Subcutaneous adipose tissue (tissue), 4 donors: ENCODE measurements around the gene VSTM2L. TPM values are rescaled to one million over a fixed set of nuclear protein-coding genes. Genes with fewer than 3 reads are reported as not detected.

Experiments
- CTCF ChIP-seq: fragments of 450-650 bp; IDR thresholded peaks from one replicate; pipeline ENCODE4 v1.5.1; 2016; ENCODE audit warnings: low read depth, mild to moderate bottlenecking, control low read depth, antibody characterized with exemption, moderate library complexity
- total RNA-seq, 4 donors: library from RNA; depleted of rRNA; stranded (reverse); fragments of >200 nt; gene quantifications; one replicate each; pipeline ENCODE4 v1.1.0, GENCODE V29; 2016

VSTM2L gene
- total RNA-seq, 4 donors from 2014 or later: 1.1 to 1.9 TPM; not detected in 2

GRCh38 chr20:37880726-37881591 is 22.0 kb upstream of the VSTM2L start:
- no peak for TF ChIP-seq CTCF

- TF ChIP-seq CTCF: no peak
Measured at GRCh38 chr20:37881601-37882343, 21.2 kb upstream of the VSTM2L start.

GRCh38 chr20:37882961-37883712 is 19.8 kb upstream of the VSTM2L start:
- TF ChIP-seq CTCF: no peak

GRCh38 chr20:37885042-37885441 is 17.9 kb upstream of the VSTM2L start:
- TF ChIP-seq CTCF: no peak

DNA sequence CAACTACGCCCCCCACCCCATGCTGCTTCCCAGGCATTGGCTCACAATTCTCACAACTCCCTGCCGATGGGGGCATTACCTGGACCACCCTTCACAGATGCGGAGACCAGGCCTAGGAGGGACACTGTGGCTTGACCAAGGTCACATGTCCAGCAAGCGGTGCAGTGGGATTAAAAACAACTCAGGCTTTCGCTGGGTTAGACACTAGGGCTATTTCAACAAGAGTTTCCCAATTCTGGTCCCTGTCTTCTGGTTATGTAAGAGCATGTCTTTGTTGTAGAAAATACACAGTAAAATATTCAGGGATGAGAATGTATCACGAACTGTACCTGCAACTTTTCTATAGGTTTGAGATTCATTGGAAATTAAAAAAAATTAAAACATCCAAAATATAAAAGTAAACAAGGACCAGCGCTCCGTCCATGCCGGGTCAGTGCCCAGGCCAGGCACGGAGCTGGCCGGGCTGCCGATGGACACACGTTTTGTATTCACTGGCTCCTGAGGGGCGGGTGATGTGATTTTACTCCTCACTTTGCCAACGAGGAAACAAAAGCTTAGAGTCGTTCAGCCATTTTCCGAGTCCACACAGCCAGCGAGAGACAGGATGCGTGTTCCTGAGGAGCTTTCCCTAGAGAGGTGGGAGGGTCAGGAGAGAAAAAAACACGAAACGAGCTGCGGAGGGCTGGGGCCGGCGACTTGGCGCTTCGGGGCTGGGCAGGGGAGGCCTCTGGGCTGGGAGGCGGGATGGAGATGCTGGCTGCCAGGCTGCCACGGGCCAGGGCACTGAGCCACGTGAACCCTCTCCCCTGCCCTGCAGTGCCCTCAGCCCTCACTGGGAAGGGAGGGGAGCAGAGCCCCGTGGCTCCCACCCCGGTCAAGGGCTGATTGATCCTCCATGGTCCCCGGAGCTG is 17.1 kb upstream of the VSTM2L start:
- TF ChIP-seq CTCF: no peak

- TF ChIP-seq CTCF: no peak
Measured at GRCh38 chr20:37886851-37887297, 16.1 kb upstream of the VSTM2L start.
